ENCODE data around the gene DGKH.
"Not testable (repeated sequence)": the region's sequence is repeated elsewhere in the genome, so short reads cannot be mapped to it uniquely, and the experiment has no call there.

DGKH gene

GRCh38 chr13:42041011-42041683, 7.3 kb upstream of the DGKH start:
- DNase-seq, result peak; percentile 43

- DNase-seq, result no peak
Observed at GRCh38 chr13:42041684-42042035, 6.8 kb upstream of the DGKH start.

DNA sequence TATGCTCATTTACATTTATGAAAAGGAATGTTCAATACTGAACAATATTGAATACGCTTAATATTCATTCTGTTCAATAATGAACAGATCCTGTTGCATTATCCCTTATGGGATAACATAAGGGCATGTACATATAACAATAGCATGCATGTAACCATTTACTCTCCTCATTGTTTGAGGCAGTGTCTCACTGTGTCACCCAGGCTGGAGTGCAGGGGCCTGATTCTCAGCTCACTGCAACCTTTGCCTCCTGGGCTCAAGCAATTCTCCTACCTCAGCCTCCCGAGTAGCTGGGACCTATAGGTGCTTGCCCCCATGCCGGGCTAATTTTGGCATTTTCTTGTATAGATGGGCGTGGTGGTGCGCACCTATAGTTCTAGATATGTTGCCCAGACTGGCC, 4.8 kb upstream of the DGKH start:
- DNase-seq, result no peak

DNA sequence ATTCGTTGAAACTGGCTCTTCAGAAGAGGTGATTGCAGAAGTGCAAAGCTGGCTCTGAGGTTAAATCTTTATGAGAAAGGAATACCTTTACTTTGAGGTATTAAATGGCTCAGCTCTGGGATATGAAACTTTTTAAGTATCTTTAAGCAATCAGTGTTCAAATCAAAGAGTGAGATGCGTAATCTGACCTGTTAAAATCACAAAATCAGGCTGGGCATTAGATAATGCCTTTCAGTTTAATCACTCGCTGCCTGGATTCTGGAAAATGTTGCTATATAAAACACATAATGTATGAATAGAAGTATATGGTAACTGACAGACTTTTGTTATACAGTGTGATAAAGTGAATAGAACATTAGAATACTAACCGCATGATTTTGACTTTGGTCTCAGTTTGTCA, 2.0 kb upstream of the DGKH start:
- no peak for DNase-seq

GRCh38 chr13:42047561-42048341, 697 bp upstream of the DGKH start:
- DNase-seq, result peak; percentile 27

DNA sequence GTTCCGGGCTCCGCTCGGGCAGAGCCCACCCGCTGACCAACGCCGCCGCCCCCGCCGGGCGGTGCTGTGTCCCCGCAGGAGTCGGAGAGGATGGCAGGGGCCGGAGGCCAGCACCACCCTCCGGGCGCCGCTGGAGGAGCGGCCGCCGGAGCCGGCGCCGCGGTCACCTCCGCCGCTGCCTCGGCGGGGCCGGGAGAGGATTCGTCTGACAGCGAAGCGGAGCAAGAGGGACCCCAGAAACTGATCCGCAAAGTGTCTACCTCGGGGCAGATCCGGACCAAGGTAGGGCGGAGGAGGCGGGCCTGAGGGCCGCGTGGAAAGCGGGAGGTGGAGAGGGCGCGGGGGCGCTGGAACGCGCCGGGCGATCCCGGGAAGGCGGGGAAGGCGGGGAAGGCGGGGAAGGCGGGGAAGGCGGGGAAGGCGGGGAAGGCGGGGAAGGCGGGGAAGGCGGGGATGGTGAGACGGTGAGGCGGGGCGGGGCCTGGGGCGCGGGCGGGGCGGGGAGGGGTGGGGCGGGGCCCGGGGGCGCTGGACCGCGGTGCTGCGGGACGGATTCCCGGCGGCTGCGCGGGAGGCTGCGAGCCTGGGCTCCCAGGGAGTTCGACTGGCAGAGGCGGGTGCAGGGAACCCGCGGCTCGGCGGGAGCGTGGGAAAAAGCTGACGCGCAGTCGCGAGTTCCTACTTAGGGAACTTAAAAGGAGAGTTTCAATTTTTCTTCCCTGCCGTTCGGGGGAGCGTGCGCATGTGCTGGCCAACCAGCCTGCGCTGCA, 421 bp downstream of the DGKH start:
- DNase-seq, result peak; percentile 68

DNA sequence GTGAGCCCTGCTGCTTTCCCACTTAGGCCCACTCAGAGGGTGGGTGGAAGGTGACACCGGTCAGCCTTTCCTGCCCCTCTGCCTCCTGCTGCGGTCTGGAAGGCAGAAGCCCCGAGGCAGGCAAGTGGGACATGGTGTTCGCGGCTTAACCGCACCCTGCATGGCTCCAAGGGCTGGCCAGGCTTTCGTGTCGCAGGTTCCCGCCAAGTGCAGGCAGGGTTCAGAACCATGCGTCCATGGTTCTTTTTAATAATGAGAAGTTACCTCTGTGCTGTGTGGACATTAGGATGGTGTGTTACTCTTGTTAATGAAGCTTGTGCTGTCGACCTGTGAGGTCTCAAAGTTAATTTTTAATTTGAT, 986 bp downstream of the DGKH start:
- no peak for DNase-seq

DNA sequence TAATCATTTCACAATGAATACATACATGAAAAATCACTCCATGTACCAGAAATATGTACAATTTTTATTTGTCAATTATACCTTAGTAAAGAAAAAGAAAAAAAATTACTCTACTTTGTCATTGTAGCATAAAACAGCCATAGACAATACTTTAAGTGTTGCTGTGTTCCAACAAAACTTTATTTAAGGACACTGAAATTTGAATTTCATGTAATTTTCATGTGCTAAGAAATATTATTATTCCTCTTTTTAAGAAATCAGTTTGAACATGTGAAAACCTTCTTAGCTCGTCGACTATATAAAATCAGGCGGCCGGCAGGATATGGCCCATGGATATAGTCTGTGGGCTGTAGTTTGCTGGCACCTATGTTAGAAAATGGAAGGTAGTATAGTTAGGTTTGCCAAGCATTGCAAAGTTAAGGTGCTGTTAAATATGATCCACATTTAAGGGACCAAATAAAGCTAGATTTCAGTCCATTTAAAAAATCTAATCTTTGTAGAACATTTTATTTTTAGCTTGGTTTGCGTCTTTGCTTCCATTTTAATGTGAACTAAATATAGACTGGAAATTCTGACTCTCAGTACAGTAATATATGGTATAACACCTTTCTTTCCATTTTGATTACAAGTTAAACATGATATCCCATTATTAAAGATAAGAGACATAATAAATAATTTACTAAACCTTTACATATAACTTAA, 6.5 kb downstream of the DGKH start:
- no peak for DNase-seq

GRCh38 chr13:42055500-42056085, 7.1 kb downstream of the DGKH start:
- DNase-seq, result no peak

- DNase-seq, result no peak
Observed at GRCh38 chr13:42056146-42056545, 7.7 kb downstream of the DGKH start.

DNA sequence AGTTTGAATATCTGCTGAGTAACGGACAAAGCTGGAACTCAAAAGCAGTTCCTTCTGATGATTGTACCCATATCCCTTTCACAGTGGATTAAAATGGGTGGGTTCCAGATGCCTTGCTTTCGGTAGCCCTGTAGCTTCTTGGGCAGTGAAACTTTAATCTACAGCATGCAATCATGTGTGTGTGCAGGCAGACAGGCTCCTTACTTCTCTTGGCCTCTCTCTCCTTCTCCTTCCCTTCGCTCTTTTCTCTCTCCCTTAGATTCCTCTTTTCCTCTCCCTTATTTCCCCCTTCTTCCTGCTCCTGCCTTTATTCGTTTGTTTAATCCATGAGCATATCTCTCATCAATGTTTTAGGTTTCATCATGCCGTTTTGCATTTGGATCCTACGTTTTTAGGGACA, 8.1 kb downstream of the DGKH start:
- no peak for DNase-seq

GRCh38 chr13:42057918-42058530, 9.6 kb downstream of the DGKH start:
- DNase-seq, result no peak

DNA sequence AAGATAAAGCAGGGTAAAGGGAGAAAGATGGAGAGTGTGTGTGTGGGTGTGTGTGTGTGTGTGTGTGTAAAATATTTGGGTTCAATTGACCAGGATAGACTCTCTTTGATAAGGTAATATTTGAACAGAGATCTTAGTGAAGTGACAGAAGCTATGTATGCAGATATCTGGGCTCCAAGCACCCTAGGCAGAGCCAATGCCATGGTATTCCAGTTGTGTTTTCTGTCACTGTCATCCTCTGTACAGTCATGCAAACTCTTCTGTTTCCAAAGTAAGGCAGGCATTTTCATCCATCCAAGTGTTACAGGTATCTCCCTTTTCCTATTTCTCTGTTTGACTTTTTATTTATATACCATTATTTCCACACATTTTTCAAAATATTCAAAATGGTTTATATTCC, 13.5 kb downstream of the DGKH start:
- DNase-seq, result no peak

DNA sequence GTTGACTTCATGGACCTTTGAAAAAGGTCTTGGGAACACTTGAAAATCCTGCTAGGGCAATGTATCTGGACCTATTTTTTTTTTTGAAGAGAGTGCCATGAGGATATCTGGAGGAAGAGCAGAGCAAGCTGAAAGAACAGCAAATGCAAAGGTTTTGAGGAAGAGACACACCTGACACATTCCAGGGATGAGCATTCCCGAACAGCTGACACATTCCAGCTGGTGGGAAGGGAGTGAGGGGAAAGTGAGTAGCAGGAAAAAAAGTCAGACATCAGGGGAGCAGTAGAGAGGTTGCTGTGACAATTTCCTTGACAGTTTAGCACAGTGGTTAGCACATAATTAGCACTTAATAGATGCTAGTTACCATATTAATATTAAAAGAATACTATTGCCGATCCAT, 14.7 kb downstream of the DGKH start:
- DNase-seq, result no peak

- DNase-seq, result no peak
Observed at GRCh38 chr13:42064259-42064658, 15.8 kb downstream of the DGKH start.

DNA sequence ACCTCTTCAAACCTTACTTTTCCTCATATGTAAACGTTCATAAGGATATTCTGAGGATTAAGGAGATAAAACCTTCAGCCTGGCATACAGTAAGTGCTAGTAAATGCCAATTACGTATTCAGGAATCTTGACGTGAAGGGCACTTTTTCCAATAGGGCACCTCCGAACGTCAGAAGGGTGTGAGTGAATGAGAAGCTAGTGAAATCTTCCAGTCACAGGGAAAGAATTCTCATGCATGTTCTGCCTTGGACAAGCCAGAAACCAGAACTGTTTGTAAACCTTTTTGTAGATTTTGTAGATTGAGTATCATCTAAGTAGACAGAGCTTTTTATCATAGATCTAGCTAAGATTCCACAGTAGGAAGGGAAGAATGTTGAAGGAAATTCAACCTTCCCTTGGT, 16.5 kb downstream of the DGKH start:
- no peak for DNase-seq

DNA sequence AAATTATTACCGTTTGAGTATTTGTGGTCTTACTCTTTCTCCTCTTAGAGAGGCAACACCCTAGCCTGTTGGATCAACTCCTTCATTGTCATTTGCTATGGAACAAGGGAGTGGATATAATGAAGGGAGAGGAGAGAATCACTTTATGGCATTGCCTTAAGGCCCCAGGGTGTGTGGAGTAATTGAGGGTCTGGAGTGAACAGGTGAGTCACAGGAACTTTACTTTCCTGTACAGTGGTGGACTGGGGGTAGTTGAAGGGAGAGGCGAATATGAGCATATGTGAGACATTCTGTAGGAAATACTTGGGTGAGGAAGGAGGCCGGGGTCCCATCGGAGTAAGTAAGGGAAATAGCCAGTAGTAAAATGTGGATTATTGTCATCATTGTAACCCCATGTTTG, 17.0 kb downstream of the DGKH start:
- DNase-seq, result no peak

DNA sequence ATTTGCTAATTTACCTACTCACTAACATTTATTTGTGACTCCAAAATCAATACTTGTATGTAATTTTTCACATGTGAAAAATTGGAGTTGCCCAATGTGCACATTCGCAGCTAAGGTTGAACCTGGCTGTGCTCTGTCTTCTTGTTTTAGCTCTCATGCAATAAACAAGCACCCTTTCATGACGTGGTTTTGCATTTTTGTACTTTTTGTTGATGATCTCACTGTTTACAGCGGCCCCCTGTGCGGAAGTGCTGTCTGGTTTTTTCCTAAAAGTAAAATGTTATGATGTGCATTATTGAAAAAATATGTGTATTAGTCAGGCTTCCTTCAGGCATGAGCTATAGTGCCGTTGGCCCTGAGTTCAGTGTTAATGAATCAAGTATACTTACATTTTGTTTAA, 18.1 kb downstream of the DGKH start:
- no peak for DNase-seq

- DNase-seq, result no peak
Observed at GRCh38 chr13:42068886-42069285, 20.4 kb downstream of the DGKH start.

GRCh38 chr13:42070599-42070998, 22.2 kb downstream of the DGKH start:
- not testable (repeated sequence) for DNase-seq

DNA sequence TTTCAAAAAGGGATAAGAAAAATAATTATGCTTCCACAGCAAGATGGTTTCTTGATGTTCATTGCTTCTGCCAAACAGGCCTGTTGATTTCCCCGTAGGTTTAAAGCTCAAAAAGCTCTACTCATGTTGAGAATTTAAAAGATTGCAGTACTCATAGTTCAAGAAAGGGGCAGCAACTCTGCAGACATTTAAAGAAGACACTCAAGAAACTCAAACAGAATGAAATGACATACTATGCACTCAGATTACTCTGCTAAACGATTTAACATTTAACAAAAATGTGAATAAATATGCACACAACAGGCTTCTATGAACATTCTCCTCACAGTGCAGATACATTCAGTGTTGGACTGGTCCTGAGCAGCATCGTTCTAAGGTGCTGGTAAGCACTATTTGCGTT, 22.7 kb downstream of the DGKH start:
- not testable (repeated sequence) for DNase-seq

GRCh38 chr13:42071672-42072419, 23.4 kb downstream of the DGKH start:
- DNase-seq, result no peak
